GM20000 (cell line): ENCODE measurements around the gene ZFP2.
"Not testable (repeated sequence)": the region's sequence is repeated elsewhere in the genome, so short reads cannot be mapped to it uniquely, and the experiment has no call there.

ENCODE experiments used
- DNase-seq: peaks from one replicate; pipeline ENCODE4 v3.0.0; 2012; ENCODE audit warnings: low spot score
- TF ChIP-seq, protein P1 (sequence below): IDR thresholded peaks from 2 replicates; pipeline ENCODE4 v1.5.1; 2012; ENCODE audit warnings: mild to moderate bottlenecking, control low read depth; ENCODE audit errors: extremely low read depth, missing control alignments

Gene ZFP2

DNA sequence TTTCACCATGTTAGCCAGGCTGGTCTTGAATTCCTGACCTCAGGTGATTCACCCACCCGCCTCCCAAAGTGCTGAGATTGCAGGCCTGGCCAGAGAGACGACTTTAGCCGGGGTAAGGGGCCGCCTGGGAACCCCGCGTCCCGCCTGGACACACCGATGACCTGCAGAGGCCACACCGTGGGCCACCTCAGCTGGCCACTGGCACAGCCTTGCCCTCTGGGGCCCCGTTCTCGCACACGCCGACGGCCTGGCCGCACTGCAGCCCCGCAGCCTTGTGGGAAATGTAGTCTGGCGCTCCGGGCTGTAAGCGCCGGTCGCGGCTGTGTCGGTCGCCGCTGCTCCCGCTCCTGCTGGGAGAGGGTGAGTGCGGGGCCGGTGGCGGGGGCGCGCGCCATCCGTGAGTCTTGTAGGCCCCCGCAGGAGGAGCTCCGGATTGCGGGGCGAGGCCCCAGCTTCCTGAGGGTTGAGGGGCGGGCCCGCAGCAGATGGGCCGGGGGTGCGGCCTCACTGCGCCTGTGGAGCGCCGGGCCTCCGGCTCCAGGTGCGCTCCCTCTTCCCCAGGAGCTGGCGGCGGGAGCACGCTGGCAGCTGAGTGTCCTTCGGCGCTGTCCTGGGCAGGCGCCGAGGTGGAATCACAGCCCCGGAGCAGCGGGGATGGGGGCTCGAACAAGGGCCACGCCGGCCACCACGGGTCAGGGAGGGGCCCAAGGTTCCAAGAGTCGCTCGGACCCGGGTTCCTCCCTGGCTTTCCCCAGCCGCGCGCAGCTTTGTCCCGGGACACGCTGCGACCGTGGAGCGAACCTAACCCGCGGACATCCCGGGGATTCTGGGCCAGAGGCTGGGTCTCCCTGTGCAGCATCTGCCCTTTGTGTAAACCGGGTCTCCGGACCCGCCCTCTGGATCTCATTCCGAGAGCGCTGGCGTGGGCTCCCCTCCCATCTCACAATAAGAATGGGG, at the start of gene ZFP2:
TSS of gene ZFP2 (plus strand) at position 299 of the 957 bp plus-strand sequence. CDS start 35,401 bp downstream, outside the sequence.
- TF ChIP-seq, protein P1, sequence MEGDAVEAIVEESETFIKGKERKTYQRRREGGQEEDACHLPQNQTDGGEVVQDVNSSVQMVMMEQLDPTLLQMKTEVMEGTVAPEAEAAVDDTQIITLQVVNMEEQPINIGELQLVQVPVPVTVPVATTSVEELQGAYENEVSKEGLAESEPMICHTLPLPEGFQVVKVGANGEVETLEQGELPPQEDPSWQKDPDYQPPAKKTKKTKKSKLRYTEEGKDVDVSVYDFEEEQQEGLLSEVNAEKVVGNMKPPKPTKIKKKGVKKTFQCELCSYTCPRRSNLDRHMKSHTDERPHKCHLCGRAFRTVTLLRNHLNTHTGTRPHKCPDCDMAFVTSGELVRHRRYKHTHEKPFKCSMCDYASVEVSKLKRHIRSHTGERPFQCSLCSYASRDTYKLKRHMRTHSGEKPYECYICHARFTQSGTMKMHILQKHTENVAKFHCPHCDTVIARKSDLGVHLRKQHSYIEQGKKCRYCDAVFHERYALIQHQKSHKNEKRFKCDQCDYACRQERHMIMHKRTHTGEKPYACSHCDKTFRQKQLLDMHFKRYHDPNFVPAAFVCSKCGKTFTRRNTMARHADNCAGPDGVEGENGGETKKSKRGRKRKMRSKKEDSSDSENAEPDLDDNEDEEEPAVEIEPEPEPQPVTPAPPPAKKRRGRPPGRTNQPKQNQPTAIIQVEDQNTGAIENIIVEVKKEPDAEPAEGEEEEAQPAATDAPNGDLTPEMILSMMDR: no peak
- DNase-seq: peak; percentile 23

DNA sequence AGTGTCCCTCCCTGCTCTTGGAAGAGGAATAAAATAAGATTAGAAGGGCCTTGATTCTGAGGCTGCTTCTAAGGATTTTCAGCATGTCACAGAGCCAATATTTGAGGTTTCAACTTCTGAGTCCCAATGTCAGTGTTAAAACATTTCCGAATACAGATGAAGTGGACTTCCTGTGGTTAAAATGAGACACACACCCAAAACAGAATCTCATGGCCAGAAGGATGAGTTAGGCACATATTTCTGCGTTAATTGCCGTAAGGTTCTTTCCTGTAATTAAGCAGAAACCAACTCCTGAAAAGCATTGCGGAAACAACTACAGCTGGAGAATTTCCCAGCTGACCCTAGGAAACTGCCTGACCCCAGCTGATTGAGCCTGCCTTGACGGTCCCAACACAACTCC, 46.4 kb upstream of the ZFP2 start:
- no peak for DNase-seq
- TF ChIP-seq, protein P1: no peak

DNA sequence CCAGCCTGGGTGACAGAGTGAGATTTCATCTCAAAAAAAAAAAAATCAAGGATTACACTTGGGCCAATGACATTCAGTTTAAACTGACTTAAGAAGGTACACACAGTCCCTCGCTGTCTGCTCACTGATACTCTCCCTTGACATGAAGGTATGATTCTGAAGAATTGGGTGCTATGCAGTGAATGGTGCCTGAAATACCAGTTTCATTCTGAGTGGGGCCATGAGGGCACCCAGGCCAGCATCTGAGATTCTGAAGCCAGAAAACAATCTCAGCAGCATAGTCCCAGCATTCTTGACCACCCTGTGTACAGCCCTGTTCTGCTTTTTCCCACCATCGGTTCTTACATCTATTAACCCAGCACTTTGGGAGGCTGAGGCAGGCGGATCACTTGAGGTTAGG, 43.8 kb upstream of the ZFP2 start:
- TF ChIP-seq, protein P1: no peak
- DNase-seq: no peak

DNA sequence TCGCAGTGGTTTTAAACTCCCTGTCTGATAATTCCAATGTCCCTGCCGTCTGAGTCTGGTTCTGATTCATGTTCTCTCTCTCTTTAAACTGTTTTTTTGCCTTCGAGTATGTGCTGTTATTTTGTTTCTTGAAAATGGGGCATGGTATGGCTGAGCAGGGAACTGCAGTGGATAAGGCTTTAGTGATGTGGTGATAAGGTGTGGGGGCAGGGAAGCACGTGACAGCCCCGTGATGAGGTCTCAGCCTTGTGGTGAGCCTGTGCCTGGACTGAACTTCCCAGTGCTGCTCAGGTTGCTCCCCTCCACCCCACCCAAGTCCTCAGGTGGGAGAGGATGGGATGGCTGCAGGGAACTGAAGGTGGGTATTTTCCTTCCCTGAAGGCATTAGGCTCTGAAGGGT, 41.4 kb upstream of the ZFP2 start:
- TF ChIP-seq, protein P1: no peak
- no peak for DNase-seq

DNA sequence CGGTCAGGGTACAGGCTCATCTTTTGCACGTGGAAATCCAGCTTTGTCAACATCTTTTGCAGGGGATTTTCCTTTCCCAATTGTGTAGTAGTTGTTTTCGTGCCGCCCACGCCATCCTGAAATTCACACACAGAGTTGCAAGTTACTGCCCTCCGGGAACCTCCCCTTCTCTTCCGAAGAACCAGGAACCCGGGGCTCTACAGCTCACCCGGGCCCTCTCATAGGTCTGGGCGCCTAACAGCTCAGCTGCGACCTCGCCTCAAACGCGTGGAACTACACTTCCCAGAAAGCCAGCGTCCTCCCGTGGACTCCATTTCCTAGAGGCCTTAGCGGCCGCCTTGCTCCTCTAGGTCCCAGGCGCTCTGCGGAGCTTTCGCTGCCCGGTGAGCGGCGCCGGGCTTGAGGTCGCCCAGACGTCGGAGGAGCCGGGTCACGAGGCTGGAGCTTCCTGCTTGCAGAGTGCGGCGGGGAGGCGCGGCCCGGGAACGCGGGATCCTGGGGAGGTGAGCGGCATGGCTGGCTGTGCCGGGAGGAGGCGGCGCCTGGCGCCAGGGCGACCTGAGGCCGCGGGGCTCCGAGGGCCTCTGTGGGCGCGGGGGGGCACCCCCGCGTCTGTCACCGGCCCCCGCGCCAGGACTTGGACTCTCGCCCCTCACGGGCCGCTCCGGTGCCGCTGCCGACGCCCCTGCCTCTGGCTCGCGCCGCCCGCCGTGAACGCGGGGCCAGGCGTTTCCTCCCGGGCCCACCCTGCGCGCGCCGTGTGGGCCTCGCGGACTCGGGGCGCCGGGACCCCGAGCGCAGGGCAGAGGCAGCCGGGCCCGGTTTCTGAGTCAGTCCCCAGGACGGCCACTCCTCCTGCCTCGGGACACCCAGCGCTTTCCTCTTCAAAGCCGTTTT, 35.8 kb upstream of the ZFP2 start, which contains the start of gene ZNF354B:
TSS of gene ZNF354B (plus strand) at position 329 of the 897 bp plus-strand sequence. CDS start 1,095 bp downstream, outside the sequence.
- DNase-seq: peak; percentile 93
- TF ChIP-seq, protein P1: no peak

DNA sequence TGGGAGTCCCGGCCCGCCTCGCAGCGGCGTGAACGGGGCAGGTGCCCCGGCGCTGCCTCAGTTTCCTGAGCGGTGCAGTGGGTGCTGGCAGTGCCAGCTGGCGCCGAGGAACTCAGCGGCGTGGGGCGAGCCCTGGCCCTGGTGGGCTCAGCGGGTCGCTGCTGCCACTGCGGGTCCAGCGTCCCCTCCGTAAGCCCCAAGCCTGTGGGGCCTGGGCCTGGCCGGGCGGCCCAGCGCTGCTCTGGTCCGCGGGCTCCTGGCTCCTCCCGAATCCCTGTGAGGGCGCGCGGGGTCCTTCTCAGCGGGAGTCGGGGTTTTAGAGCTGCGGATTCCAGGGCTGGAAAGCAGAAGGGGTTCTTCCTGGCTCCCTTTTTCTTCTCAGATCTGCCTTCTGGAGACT, 35.1 kb upstream of the ZFP2 start:
- DNase-seq: not testable (repeated sequence)

DNA sequence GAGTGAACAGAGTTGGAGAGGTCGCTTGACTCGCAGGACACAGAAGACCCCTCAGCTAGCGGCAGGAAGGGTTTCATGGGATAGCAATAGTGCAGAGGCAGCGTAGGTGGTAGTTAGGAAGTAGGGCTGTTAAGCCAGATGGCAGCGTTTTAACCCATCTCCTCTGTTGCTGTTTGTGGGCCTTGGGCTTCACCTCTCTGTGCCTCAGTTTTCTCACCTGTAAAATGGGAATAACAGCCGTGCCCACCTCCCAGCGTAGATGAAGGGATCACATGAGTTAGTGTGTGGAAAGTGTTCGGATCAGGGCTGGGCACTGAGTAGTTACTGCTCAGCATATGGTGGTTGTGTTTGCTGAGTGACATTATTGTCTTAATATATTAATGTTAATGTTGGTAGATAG, 34.1 kb upstream of the ZFP2 start:
- no peak for DNase-seq
- TF ChIP-seq, protein P1: no peak
